Choroid plexus epithelial cell (primary cell): Measurements from ENCODE around the gene LSMEM2.
A peak's percentile ranks its signal among the peaks of the same experiment; 100 is the strongest.

ENCODE experiments used
- DNase-seq: peaks from one replicate; pipeline ENCODE4 v3.0.0-alpha.2; 2010; ENCODE audit warnings: low read depth
- H3K4me3 ChIP-seq: 2 replicates; pipeline ENCODE4 v1.5.1; 2011; ENCODE audit warnings: low read depth, mild to moderate bottlenecking, control low read depth, low read length, moderate library complexity
- CTCF ChIP-seq: conservative IDR thresholded peaks from 2 replicates; pipeline ENCODE4 v1.5.1; 2011; ENCODE audit warnings: low read depth, mild to moderate bottlenecking, control low read depth, inconsistent platforms, low read length, moderate library complexity

Gene LSMEM2

GRCh38 chr3:50290161-50290641 is 11.3 kb downstream of the LSMEM2 start:
- DNase-seq, result no peak
- H3K4me3 ChIP-seq, result no peak overlapping the region

GRCh38 chr3:50292159-50293078 is 13.5 kb downstream of the LSMEM2 start, which contains the start of gene IFRD2:
TSS of gene IFRD2 (minus strand) at chr3:50292429. CDS start at chr3:50292274, 155 bp downstream.
- H3K4me3 ChIP-seq, result peak within 1 kb of the TSS; percentile 88
- TF ChIP-seq CTCF, result no peak
- DNase-seq, result peak; percentile 99

More at GRCh38 chr3:50290161-50290641, 11.3 kb downstream of the LSMEM2 start:
- no peak for TF ChIP-seq CTCF

- TF ChIP-seq CTCF, result no peak
- no peak overlapping the region for H3K4me3 ChIP-seq
- no peak for DNase-seq
Observed at GRCh38 chr3:50293079-50293801, 14.4 kb downstream of the LSMEM2 start.

- no peak for DNase-seq
- no peak overlapping the region for H3K4me3 ChIP-seq
- TF ChIP-seq CTCF, result no peak
Observed at GRCh38 chr3:50294089-50294488, 15.2 kb downstream of the LSMEM2 start.

- no peak overlapping the region for H3K4me3 ChIP-seq
- no peak for TF ChIP-seq CTCF
- DNase-seq, result no peak
Observed at GRCh38 chr3:50294492-50295403, 15.9 kb downstream of the LSMEM2 start.
